AG04450 (cell line): Measurements from ENCODE around the gene TLE1. TPM values are rescaled to one million over a fixed set of nuclear protein-coding genes. Genes with fewer than 3 reads are reported as not detected.

Experiments
- CTCF ChIA-PET: fragments of 300-600, 350-600 bp; formaldehyde crosslinking; extraction: SDS; loops from one replicate; lab custom pipeline; 2022; ENCODE audit warnings: antibody characterized with exemption, inconsistent platforms; lab: Charles Lee
- POLR2A ChIA-PET: fragments of 350-600 bp; formaldehyde crosslinking; extraction: SDS; loops from one replicate; lab custom pipeline; 2021; ENCODE audit warnings: antibody characterized with exemption, inconsistent platforms; lab: Yijun Ruan, JAX
- DNase-seq: peaks from one replicate; pipeline ENCODE4 v3.0.0-alpha.2; 2011; ENCODE audit warnings: low read depth, low spot score
- H3K27ac ChIP-seq: one replicate; pipeline ENCODE4 v1.5.1; 2012; ENCODE audit warnings: low read depth, low read length, control low read depth
- H3K27me3 ChIP-seq: one replicate; pipeline ENCODE4 v1.6.0; 2012; ENCODE audit warnings: low read length; ENCODE audit not compliant: control insufficient read depth, insufficient read depth
- H3K4me3 ChIP-seq: 2 replicates; pipeline ENCODE4 v1.5.1; 2011; ENCODE audit warnings: mild to moderate bottlenecking, low read depth, low read length, control low read depth
- H3K9me3 ChIP-seq: 2 replicates; pipeline ENCODE4 v1.5.1; 2012; ENCODE audit warnings: low read length; ENCODE audit not compliant: control insufficient read depth, insufficient read depth
- polyA plus RNA-seq: library from polyadenylated mRNA; depleted of rRNA; stranded (reverse); fragments of >200 nt; gene quantifications from 2 replicates; pipeline ENCODE4 v1.2.3, GENCODE V29; 2011
- TF ChIP-seq, protein P1 (sequence below): IDR thresholded peaks from 2 replicates; pipeline ENCODE4 v1.5.1; 2011; ENCODE audit warnings: low read depth, low read length, control low read depth, inconsistent platforms

TLE1 gene
- polyA plus RNA-seq, 1 experiment = 42.8 TPM

DNA sequence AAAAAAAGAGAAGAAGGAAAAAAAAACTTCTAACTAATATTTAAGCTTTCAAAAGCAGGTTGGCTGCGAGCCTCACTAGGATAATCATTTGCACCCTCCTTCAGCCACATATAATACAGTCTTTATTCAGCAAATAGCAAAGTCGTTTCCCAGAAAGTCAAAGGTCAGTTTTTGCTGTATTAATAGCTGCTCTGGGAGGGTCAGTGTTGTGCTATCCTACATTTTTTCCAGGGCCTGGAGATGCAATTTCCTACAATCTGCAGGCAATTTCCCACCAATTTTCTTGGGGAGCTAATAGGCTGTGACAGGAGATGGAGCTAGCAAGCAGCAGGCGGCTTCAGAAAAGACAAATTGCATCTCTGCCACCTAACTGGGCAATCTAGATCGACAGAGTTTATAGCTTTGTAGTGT is 136.8 kb downstream of the TLE1 start:
- H3K27ac ChIP-seq = no peak overlapping the region
- CTCF ChIA-PET = interaction anchor here (1.0 kb wide), 1 partner anchor 32 kb away, joined by 3 read pairs; no protein-coding TSS in a partner anchor

DNA sequence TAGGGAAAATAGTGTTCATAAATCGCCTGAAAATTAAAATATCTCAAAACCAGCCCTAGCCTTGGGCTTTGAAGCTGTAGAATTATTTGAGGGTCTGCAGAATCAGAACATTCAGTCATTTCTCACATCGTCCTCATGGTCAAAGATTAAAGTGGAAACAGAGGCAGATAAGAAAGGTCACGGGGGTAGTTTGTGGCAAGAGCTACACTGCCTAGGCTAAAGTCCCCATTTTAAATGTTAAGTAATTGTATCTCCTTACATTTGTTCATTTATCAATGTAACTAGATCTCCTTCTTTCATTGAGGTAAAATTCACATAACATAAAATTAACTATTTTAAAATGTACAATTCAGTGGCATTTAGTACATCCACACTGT is 139.2 kb downstream of the TLE1 start:
- no peak overlapping the region for H3K27ac ChIP-seq
- no peaks in the 10 kb centered on the region for H3K27me3 ChIP-seq
- TF ChIP-seq, protein P1, sequence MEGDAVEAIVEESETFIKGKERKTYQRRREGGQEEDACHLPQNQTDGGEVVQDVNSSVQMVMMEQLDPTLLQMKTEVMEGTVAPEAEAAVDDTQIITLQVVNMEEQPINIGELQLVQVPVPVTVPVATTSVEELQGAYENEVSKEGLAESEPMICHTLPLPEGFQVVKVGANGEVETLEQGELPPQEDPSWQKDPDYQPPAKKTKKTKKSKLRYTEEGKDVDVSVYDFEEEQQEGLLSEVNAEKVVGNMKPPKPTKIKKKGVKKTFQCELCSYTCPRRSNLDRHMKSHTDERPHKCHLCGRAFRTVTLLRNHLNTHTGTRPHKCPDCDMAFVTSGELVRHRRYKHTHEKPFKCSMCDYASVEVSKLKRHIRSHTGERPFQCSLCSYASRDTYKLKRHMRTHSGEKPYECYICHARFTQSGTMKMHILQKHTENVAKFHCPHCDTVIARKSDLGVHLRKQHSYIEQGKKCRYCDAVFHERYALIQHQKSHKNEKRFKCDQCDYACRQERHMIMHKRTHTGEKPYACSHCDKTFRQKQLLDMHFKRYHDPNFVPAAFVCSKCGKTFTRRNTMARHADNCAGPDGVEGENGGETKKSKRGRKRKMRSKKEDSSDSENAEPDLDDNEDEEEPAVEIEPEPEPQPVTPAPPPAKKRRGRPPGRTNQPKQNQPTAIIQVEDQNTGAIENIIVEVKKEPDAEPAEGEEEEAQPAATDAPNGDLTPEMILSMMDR = no peak
- DNase-seq = no peak
- CTCF ChIA-PET = no interaction called here
- no peaks in the 10 kb centered on the region for H3K9me3 ChIP-seq
- POLR2A ChIA-PET = no interaction called here
- H3K4me3 ChIP-seq = no peak overlapping the region

More for the DNA sequence above, 136.8 kb downstream of the TLE1 start:
- no peak overlapping the region for H3K4me3 ChIP-seq
- DNase-seq = no peak
- no peaks in the 10 kb centered on the region for H3K9me3 ChIP-seq
- POLR2A ChIA-PET = no interaction called here
- H3K27me3 ChIP-seq = no peaks in the 10 kb centered on the region
- TF ChIP-seq, protein P1 = no peak

DNA sequence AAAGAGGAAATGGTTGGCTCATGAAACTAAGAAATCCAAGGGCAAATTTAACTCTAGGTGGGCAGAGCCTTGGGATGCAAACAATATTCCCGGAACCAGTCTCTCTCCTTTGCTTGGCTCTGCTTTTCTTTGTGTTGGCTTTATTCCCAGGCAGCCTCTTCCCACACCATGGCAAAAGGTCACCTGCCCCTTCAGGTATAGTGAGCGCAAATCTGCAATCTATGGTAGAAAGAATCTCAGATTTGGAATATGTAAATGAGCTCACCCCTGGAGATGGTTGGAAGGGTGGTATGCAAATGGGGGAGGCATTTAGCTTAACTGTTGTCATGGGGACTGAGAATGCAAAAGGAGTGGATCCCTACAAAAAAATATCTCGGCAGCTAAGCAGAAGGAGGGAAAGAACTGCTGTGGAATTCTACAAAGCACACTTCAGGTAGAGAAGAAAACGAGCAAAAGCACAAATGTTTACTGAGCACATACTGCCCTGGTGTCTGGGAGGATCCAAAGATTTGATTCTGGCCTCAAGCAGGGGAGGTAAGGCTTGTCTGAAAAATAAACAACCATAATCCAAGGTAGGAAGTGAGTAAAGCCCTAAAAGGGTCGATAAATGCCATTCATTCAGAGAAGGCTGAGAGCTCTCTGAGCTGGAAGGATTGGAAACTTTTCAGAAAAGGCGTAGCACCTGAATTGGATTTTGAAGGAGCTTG is 139.7 kb downstream of the TLE1 start:
- TF ChIP-seq, protein P1 = no peak
- POLR2A ChIA-PET = no interaction called here
- Histone ChIP-seq H3K27ac (no peak overlapping the region), H3K9me3 (no peaks in the 10 kb centered on the region), H3K27me3 (no peaks in the 10 kb centered on the region), H3K4me3 (no peak overlapping the region)
- CTCF ChIA-PET = no interaction called here
- no peak for DNase-seq

DNA sequence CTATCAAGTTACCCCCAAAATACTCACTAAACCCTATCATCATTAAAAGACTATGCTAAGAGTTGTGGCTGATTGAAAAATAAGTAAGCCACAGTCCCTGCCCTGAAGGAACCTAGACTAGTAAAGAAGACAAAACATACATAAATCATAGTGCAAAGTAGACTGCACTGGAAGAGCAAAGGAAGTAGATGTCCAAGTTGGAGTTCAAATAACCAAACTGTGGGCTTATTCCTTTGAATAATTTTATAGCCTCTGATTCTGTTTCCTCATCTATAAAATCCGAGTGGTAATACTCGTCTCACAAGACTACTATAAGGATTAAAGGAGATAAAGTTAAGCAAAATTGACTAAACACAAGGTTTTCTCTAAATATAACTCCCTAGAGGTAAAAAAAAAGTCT is 140.4 kb downstream of the TLE1 start:
- H3K4me3 ChIP-seq = no peak overlapping the region
- ChIA-PET POLR2A (no interaction called here), CTCF (no interaction called here)
- TF ChIP-seq, protein P1 = no peak
- no peak for DNase-seq
- H3K27ac ChIP-seq = no peak overlapping the region
- no peaks in the 10 kb centered on the region for H3K27me3 ChIP-seq
- H3K9me3 ChIP-seq = no peaks in the 10 kb centered on the region

DNA sequence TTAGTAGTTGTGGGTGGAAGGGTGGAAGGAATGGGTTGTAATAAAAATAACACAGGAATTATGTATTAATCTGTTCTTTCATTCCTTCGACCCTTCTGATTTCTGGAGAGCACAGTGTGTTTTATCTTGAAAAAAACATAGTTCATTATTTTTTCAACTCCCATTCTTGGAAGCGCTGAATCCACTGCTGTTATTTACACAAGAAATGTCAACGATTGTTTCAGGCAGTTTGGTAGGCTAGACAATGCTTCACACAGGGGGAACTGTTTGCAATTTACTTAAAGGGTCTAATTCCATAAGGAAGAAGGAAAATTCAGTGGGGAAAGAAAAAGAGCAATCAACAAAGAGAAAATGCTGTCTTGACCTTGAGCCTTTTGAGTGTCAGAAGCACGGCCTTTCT is 142.9 kb downstream of the TLE1 start:
- Histone ChIP-seq H3K27ac (no peak overlapping the region), H3K9me3 (no peaks in the 10 kb centered on the region), H3K4me3 (no peak overlapping the region), H3K27me3 (no peaks in the 10 kb centered on the region)
- ChIA-PET POLR2A (no interaction called here), CTCF (interaction anchor here (1.2 kb wide), 1 partner anchor 24 kb away, joined by 3 read pairs; no protein-coding TSS in a partner anchor)
- no peak for DNase-seq
- TF ChIP-seq, protein P1 = no peak
